Loucy (cell line): ENCODE results near the gene PRDX1.
A peak's percentile ranks its signal among the peaks of the same experiment; 100 is the strongest.

Experiments used
- H2AFZ ChIP-seq: fragments of 200-600 bp; sonication (generic); 2 replicates; pipeline ENCODE4 v1.6.0; 2016; ENCODE audit warnings: antibody characterized with exemption, mild to moderate bottlenecking, low read length, moderate library complexity
- H3F3A ChIP-seq: fragments of 200-600 bp; 2 replicates; pipeline ENCODE4 v1.6.0; 2016; ENCODE audit warnings: antibody characterized with exemption, low read depth, mild to moderate bottlenecking
- H3K27me3 ChIP-seq: fragments of 200-600 bp; sonication (generic); 2 replicates; pipeline ENCODE4 v1.6.1; 2014; ENCODE audit warnings: low read length, mild to moderate bottlenecking; ENCODE audit not compliant: insufficient read depth, poor library complexity, severe bottlenecking
- H3K36me3 ChIP-seq: fragments of 200-600 bp; sonication (generic); 2 replicates; pipeline ENCODE4 v1.6.1; 2016; ENCODE audit warnings: low read length; ENCODE audit not compliant: insufficient read depth
- H3K4me1 ChIP-seq: fragments of 200-600 bp; sonication (generic); 2 replicates; pipeline ENCODE4 v1.5.1; 2014; ENCODE audit warnings: low read length, mild to moderate bottlenecking; ENCODE audit not compliant: insufficient read depth, poor library complexity, severe bottlenecking
- H3K4me2 ChIP-seq: fragments of 200-600 bp; sonication (generic); 2 replicates; pipeline ENCODE4 v1.6.0; 2014; ENCODE audit warnings: antibody characterized with exemption, low read length, low read depth, mild to moderate bottlenecking; ENCODE audit not compliant: poor library complexity, severe bottlenecking
- H3K4me3 ChIP-seq: fragments of 200-600 bp; sonication (generic); 2 replicates; pipeline ENCODE4 v1.5.1; 2014; ENCODE audit warnings: low read length, mild to moderate bottlenecking, mixed read lengths; ENCODE audit not compliant: poor library complexity, severe bottlenecking
- H3K79me2 ChIP-seq: fragments of 200-600 bp; sonication (generic); 2 replicates; pipeline ENCODE4 v1.6.1; 2014; ENCODE audit warnings: low read length; ENCODE audit not compliant: insufficient read depth
- H3K9ac ChIP-seq: fragments of 200-600 bp; sonication (generic); 2 replicates; pipeline ENCODE4 v1.6.0; 2014; ENCODE audit warnings: mild to moderate bottlenecking, low read depth, low read length, moderate library complexity; ENCODE audit not compliant: poor library complexity, severe bottlenecking
- H3K9me2 ChIP-seq: fragments of 200-600 bp; sonication (generic); replicated peaks from 2 replicates; pipeline ENCODE4 v1.6.1; 2016; ENCODE audit warnings: low read depth, low read length, mixed read lengths
- H3K9me3 ChIP-seq: fragments of 200-600 bp; sonication (generic); 2 replicates; pipeline ENCODE4 v1.6.1; 2014; ENCODE audit warnings: mild to moderate bottlenecking, antibody characterized with exemption, low read length, low read depth; ENCODE audit not compliant: insufficient read depth
- H4K20me1 ChIP-seq: fragments of 200-600 bp; sonication (generic); 2 replicates; pipeline ENCODE4 v1.6.0; 2014; ENCODE audit warnings: antibody characterized with exemption, low read length, mild to moderate bottlenecking; ENCODE audit not compliant: insufficient read depth, poor library complexity, severe bottlenecking
- CTCF ChIP-seq: fragments of 200-600 bp; sonication (generic); conservative IDR thresholded peaks from 2 replicates; pipeline ENCODE4 v1.5.1; 2014; ENCODE audit warnings: mild to moderate bottlenecking, antibody characterized with exemption, low read length
- EZH2phosphoT487 ChIP-seq: fragments of 200-600 bp; IDR thresholded peaks from 2 replicates; pipeline ENCODE4 v1.6.1; 2018; ENCODE audit warnings: antibody characterized with exemption, mild to moderate bottlenecking, moderate library complexity, borderline replicate concordance

The PRDX1 gene

GRCh38 chr1:45510972-45511527, 10.6 kb downstream of the PRDX1 start:
- TF ChIP-seq EZH2phosphoT487 (no peak), CTCF (no peak)
- H3F3A ChIP-seq: 0 out of 2 replicates have a peak, but pooled peaks cover 4% of the 10 kb centered on the region
- H3K36me3 ChIP-seq: peaks cover 62% of the 10 kb centered on the region

GRCh38 chr1:45510036-45510971, 11.4 kb downstream of the PRDX1 start:
- H3K36me3 ChIP-seq: peaks cover 55% of the 10 kb centered on the region
- H3K9me2 ChIP-seq: no peaks in the 10 kb centered on the region
- H3K4me1 ChIP-seq: peaks cover 6% of the 10 kb centered on the region
- peaks cover 11% of the 10 kb centered on the region for H4K20me1 ChIP-seq
- no peaks in the 10 kb centered on the region for H3K9me3 ChIP-seq
- no peak overlapping the region for H3K4me2 ChIP-seq
- H3K27me3 ChIP-seq: no peaks in the 10 kb centered on the region
- no peak overlapping the region for H3K9ac ChIP-seq
- H2AFZ ChIP-seq: no peak overlapping the region
- TF ChIP-seq EZH2phosphoT487 (no peak), CTCF (no peak)
- H3F3A ChIP-seq: 0 out of 2 replicates have a peak, but pooled peaks cover 4% of the 10 kb centered on the region
- H3K79me2 ChIP-seq: peaks cover 14% of the 10 kb centered on the region
- no peak overlapping the region for H3K4me3 ChIP-seq

More at GRCh38 chr1:45510972-45511527, 10.6 kb downstream of the PRDX1 start:
- H3K4me3 ChIP-seq: no peak overlapping the region
- H3K9ac ChIP-seq: no peak overlapping the region
- no peaks in the 10 kb centered on the region for H3K27me3 ChIP-seq
- H3K9me3 ChIP-seq: no peaks in the 10 kb centered on the region
- H3K79me2 ChIP-seq: peaks cover 22% of the 10 kb centered on the region
- no peak overlapping the region for H2AFZ ChIP-seq
- no peak overlapping the region for H3K4me2 ChIP-seq
- peaks cover 17% of the 10 kb centered on the region for H4K20me1 ChIP-seq
- peaks cover 12% of the 10 kb centered on the region for H3K4me1 ChIP-seq
- no peaks in the 10 kb centered on the region for H3K9me2 ChIP-seq

GRCh38 chr1:45508295-45509151, 13.2 kb downstream of the PRDX1 start:
- Histone ChIP-seq H2AFZ (no peak overlapping the region), H3F3A (0 out of 2 replicates have a peak, but pooled peaks cover 4% of the 10 kb centered on the region), H3K4me2 (no peak overlapping the region), H3K9ac (no peak overlapping the region), H3K9me3 (no peaks in the 10 kb centered on the region), H3K9me2 (no peaks in the 10 kb centered on the region), H3K4me1 (no peaks in the 10 kb centered on the region), H3K4me3 (no peak overlapping the region), H4K20me1 (peaks cover 6% of the 10 kb centered on the region), H3K27me3 (no peaks in the 10 kb centered on the region), H3K79me2 (peaks cover 4% of the 10 kb centered on the region; the same call in 1 of the 2 replicates), H3K36me3 (peaks cover 38% of the 10 kb centered on the region)
- peak; percentile 30 for TF ChIP-seq CTCF
- TF ChIP-seq EZH2phosphoT487: no peak
